Measurements from ENCODE around the gene DCST1. TPM values are rescaled to one million over a fixed set of nuclear protein-coding genes. Genes with fewer than 3 reads are reported as not detected.

The DCST1 gene
- total RNA-seq, 1 donor: not detected

GRCh38 chr1:155083865-155084721, 50.5 kb downstream of the DCST1 start:
- Histone ChIP-seq H3K4me3 (ENCODE audit: insufficient read depth, low read length) (peak overlapping the region; percentile 87), H3K4me1 (ENCODE audit: insufficient read depth, low read length) (peaks cover 9% of the 10 kb centered on the region), H3K27ac (ENCODE audit: low read depth, low read length) (no peak overlapping the region), H3K27me3 (ENCODE audit: insufficient read depth, low read length) (peaks cover 49% of the 10 kb centered on the region), H3K4me2 (ENCODE audit: insufficient read depth, low read length) (peak overlapping the region; percentile 91), H3K36me3 (ENCODE audit: insufficient read depth, low read length) (no peaks in the 10 kb centered on the region), H3K9me3 (ENCODE audit: low read depth, low read length) (no peaks in the 10 kb centered on the region), H3K79me2 (ENCODE audit: insufficient read depth, low read length) (no peaks in the 10 kb centered on the region), H4K20me1 (ENCODE audit: insufficient read depth, low read length) (peaks cover 3% of the 10 kb centered on the region), H2AFZ (ENCODE audit: low read length) (peak overlapping the region; percentile 99)
- DNase-seq (ENCODE audit: insufficient read length, low spot score, missing footprints): peak; percentile 91
- peak; percentile 25 for TF ChIP-seq CTCF (IDR thresholded peaks at IDR 0.05; ENCODE audit: extremely low read depth, low read depth, low read length)

DNA sequence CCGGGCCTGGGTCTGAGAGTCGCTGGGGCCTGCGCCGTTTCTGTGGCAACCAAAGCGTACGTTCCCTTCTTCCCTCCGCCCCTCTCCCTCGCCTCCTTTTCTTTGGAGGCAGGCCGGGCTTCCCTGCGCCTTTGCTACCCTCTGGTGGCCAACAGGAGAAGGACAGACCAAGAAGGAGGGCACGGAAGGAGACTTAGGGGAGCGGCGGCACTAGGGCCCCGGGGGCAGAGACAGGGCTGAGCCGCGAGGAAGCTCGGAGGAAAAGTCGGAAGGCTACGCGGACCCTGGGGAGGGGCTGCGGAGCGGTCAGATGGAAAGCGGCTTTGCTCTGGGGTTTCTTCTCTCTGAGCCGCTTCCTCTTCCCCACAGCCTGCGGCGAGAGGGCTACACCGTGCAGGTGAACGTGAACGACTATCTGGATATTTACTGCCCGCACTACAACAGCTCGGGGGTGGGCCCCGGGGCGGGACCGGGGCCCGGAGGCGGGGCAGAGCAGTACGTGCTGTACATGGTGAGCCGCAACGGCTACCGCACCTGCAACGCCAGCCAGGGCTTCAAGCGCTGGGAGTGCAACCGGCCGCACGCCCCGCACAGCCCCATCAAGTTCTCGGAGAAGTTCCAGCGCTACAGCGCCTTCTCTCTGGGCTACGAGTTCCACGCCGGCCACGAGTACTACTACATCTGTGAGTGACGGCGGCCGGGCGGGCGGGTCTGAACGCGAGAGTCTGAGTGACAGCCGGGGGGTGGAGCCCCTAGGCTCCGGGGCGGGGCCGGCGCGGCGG, 51.3 kb downstream of the DCST1 start:
- no peaks in the 10 kb centered on the region for H3K36me3 ChIP-seq (ENCODE audit: insufficient read depth, low read length)
- peak overlapping the region; percentile 87 for H3K4me3 ChIP-seq (ENCODE audit: insufficient read depth, low read length)
- no peak overlapping the region for H3K27ac ChIP-seq (ENCODE audit: low read depth, low read length)
- H3K4me2 ChIP-seq (ENCODE audit: insufficient read depth, low read length): peak overlapping the region; percentile 91
- peaks cover 3% of the 10 kb centered on the region for H4K20me1 ChIP-seq (ENCODE audit: insufficient read depth, low read length)
- H3K9me3 ChIP-seq (ENCODE audit: low read depth, low read length): no peaks in the 10 kb centered on the region
- H2AFZ ChIP-seq (ENCODE audit: low read length): peak overlapping the region; percentile 99
- H3K4me1 ChIP-seq (ENCODE audit: insufficient read depth, low read length): peaks cover 5% of the 10 kb centered on the region
- peak; percentile 100 for DNase-seq (ENCODE audit: insufficient read length, low spot score, missing footprints)
- no peaks in the 10 kb centered on the region for H3K79me2 ChIP-seq (ENCODE audit: insufficient read depth, low read length)
- H3K27me3 ChIP-seq (ENCODE audit: insufficient read depth, low read length): peaks cover 40% of the 10 kb centered on the region
- peak; percentile 87 for TF ChIP-seq CTCF (IDR thresholded peaks at IDR 0.05; ENCODE audit: extremely low read depth, low read depth, low read length)

GRCh38 chr1:155085504-155086127, 52.0 kb downstream of the DCST1 start:
- H3K27ac ChIP-seq (ENCODE audit: low read depth, low read length): no peak overlapping the region
- no peaks in the 10 kb centered on the region for H3K79me2 ChIP-seq (ENCODE audit: insufficient read depth, low read length)
- H4K20me1 ChIP-seq (ENCODE audit: insufficient read depth, low read length): peaks cover 3% of the 10 kb centered on the region
- peak; percentile 93 for DNase-seq (ENCODE audit: insufficient read length, low spot score, missing footprints)
- no peak for TF ChIP-seq CTCF (IDR thresholded peaks at IDR 0.05; ENCODE audit: extremely low read depth, low read depth, low read length)
- no peaks in the 10 kb centered on the region for H3K9me3 ChIP-seq (ENCODE audit: low read depth, low read length)
- no peaks in the 10 kb centered on the region for H3K36me3 ChIP-seq (ENCODE audit: insufficient read depth, low read length)
- H3K4me1 ChIP-seq (ENCODE audit: insufficient read depth, low read length): peaks cover 5% of the 10 kb centered on the region
- H3K4me2 ChIP-seq (ENCODE audit: insufficient read depth, low read length): peak overlapping the region; percentile 91
- peak overlapping the region; percentile 99 for H2AFZ ChIP-seq (ENCODE audit: low read length)
- peaks cover 33% of the 10 kb centered on the region for H3K27me3 ChIP-seq (ENCODE audit: insufficient read depth, low read length)
- peak overlapping the region; percentile 87 for H3K4me3 ChIP-seq (ENCODE audit: insufficient read depth, low read length)

Data from osteoblast (primary cell).